ENCODE results near the gene ARIH1. TPM values are rescaled to one million over a fixed set of nuclear protein-coding genes. Genes with fewer than 3 reads are reported as not detected.
"Not testable (repeated sequence)": the region's sequence is repeated elsewhere in the genome, so short reads cannot be mapped to it uniquely, and the experiment has no call there.

The ARIH1 gene
- polyA plus RNA-seq, 3 donors: 13.5 to 47.2 (median 14.4) TPM

- peak; percentile 64 to 80 (median 77) for DNase-seq
- H3K4me3 Mint-ChIP-seq: peak overlapping the region; percentile 94 to 98
- H3K4me1 Mint-ChIP-seq: peaks cover 31% of the 10 kb centered on the region
- Histone ChIP-seq H3K27ac (ENCODE audit: low read depth in 1 of 2, low read length in 2 of 2) (peak overlapping the region; percentile 99), H3K4me3 (replicated peaks in 1 of 3; ENCODE audit: low read depth in 2 of 3, low read length in 3 of 3) (peak overlapping the region; percentile 74 to 94 (median 89)), H3K4me2 (replicated peaks; ENCODE audit: extremely low read depth, low read length, poor library complexity, severe bottlenecking) (peak overlapping the region; percentile 86), H4K20me1 (ENCODE audit: insufficient read depth, low read length) (peaks cover 59% of the 10 kb centered on the region), H3K79me2 (ENCODE audit: insufficient read depth, low read length) (peaks cover 54% of the 10 kb centered on the region), H3K36me3 (replicated peaks in 1 of 2; ENCODE audit: control insufficient read depth in 1 of 2, insufficient read depth in 2 of 2, low read length in 2 of 2) (peaks cover 4 to 25% of the 10 kb centered on the region in 2 donors), H3K9ac (ENCODE audit: insufficient read depth, low read length, poor library complexity, severe bottlenecking) (peak overlapping the region; percentile 99), H3K9me3 (replicated peaks in 1 of 2; ENCODE audit: control insufficient read depth in 1 of 2, insufficient read depth in 1 of 2, low read length in 2 of 2) (no peaks in the 10 kb centered on the region), H3K4me1 (ENCODE audit: control insufficient read depth in 1 of 2, insufficient read depth in 2 of 2, low read length in 2 of 2) (peaks cover 17 to 39% of the 10 kb centered on the region in 2 donors), H2AFZ (ENCODE audit: insufficient read depth, low read depth, low read length, poor library complexity, severe bottlenecking) (peak overlapping the region; percentile 25), H3K27me3 (ENCODE audit: control insufficient read depth in 2 of 2, insufficient read depth in 2 of 2, low read length in 2 of 2) (no peaks in the 10 kb centered on the region)
- no peak for TF ChIP-seq CTCF (IDR thresholded peaks at IDR 0.05)
- intact Hi-C loops (cut with micrococcal nuclease): loop anchor here (5.0 to 10.0 kb wide), 6 partner anchors 90 to 310 kb away; partner anchors contain the start of genes ADPGK (in 2 of the 2), CELF6 (in 1 of the 2), GRAMD2A (in 1 of the 2) and HEXA (in 1 of the 2)
- 0% methylated on average over 39 of the region's 42 CpGs for WGBS (ENCODE audit: insufficient coverage)
- peak overlapping the region; percentile 96 to 99 (median 99) for H3K27ac Mint-ChIP-seq
- H3K36me3 Mint-ChIP-seq: peaks cover 23 to 39% of the 10 kb centered on the region in 2 donors
- peaks cover 0 to 1% (median 0%) of the 10 kb centered on the region in 3 donors for H3K27me3 Mint-ChIP-seq (ENCODE audit: low read depth in 3 of 3)
- peaks cover 0 to 8% (median 5%) of the 10 kb centered on the region in 7 donors for H3K9me3 Mint-ChIP-seq
These were observed 940 bp downstream of the ARIH1 start for GRCh38 chr15:72474912-72475628.

GRCh38 chr15:72475674-72476073 is 1.5 kb downstream of the ARIH1 start:
- H3K4me3 ChIP-seq (replicated peaks in 1 of 3; ENCODE audit: low read depth in 2 of 3, low read length in 3 of 3): peak overlapping the region; percentile 74 to 94 (median 89)
- no CpG with 5 or more reads among the region's 2 CpGs for WGBS (ENCODE audit: insufficient coverage)
- H3K9ac ChIP-seq (ENCODE audit: insufficient read depth, low read length, poor library complexity, severe bottlenecking): peak overlapping the region; percentile 99
- H3K4me1 ChIP-seq (ENCODE audit: control insufficient read depth in 1 of 2, insufficient read depth in 2 of 2, low read length in 2 of 2): peaks cover 17 to 39% of the 10 kb centered on the region in 2 donors
- peaks cover 23 to 45% of the 10 kb centered on the region in 2 donors for H3K36me3 Mint-ChIP-seq
- H3K27me3 ChIP-seq (ENCODE audit: control insufficient read depth in 2 of 2, insufficient read depth in 2 of 2, low read length in 2 of 2): no peaks in the 10 kb centered on the region
- peak overlapping the region; percentile 86 for H3K4me2 ChIP-seq (replicated peaks; ENCODE audit: extremely low read depth, low read length, poor library complexity, severe bottlenecking)
- peak overlapping the region; percentile 99 for H3K27ac ChIP-seq (ENCODE audit: low read depth in 1 of 2, low read length in 2 of 2)
- H3K9me3 ChIP-seq (replicated peaks in 1 of 2; ENCODE audit: control insufficient read depth in 1 of 2, insufficient read depth in 1 of 2, low read length in 2 of 2): no peaks in the 10 kb centered on the region
- no peak for DNase-seq
- H3K79me2 ChIP-seq (ENCODE audit: insufficient read depth, low read length): peaks cover 60% of the 10 kb centered on the region
- H3K4me1 Mint-ChIP-seq: peaks cover 31% of the 10 kb centered on the region
- peaks cover 0 to 1% (median 0%) of the 10 kb centered on the region in 3 donors for H3K27me3 Mint-ChIP-seq (ENCODE audit: low read depth in 3 of 3)
- no peak overlapping the region for H2AFZ ChIP-seq (ENCODE audit: insufficient read depth, low read depth, low read length, poor library complexity, severe bottlenecking)
- peaks cover 65% of the 10 kb centered on the region for H4K20me1 ChIP-seq (ENCODE audit: insufficient read depth, low read length)
- intact Hi-C loops (cut with micrococcal nuclease): loop anchor here (5.0 to 10.0 kb wide), 5 partner anchors 89 to 309 kb away; partner anchors contain the start of genes ADPGK (in 2 of the 2), GRAMD2A (in 1 of the 2) and HEXA (in 1 of the 2)
- peak overlapping the region; percentile 94 to 98 for H3K4me3 Mint-ChIP-seq
- H3K36me3 ChIP-seq (replicated peaks in 1 of 2; ENCODE audit: control insufficient read depth in 1 of 2, insufficient read depth in 2 of 2, low read length in 2 of 2): peaks cover 4 to 25% of the 10 kb centered on the region in 2 donors
- peak overlapping the region; percentile 96 to 99 (median 99) for H3K27ac Mint-ChIP-seq
- no peak for TF ChIP-seq CTCF (IDR thresholded peaks at IDR 0.05)
- H3K9me3 Mint-ChIP-seq: peaks cover 0 to 8% (median 5%) of the 10 kb centered on the region in 7 donors

GRCh38 chr15:72476330-72476729 is 2.2 kb downstream of the ARIH1 start:
- peaks cover 71% of the 10 kb centered on the region for H4K20me1 ChIP-seq (ENCODE audit: insufficient read depth, low read length)
- 56% methylated on average over 8 of the region's 16 CpGs for WGBS (ENCODE audit: insufficient coverage)
- Mint-ChIP-seq H3K4me1 (peaks cover 35% of the 10 kb centered on the region), H3K4me3 (peak overlapping the region; percentile 81 to 98), H3K36me3 (peaks cover 24 to 47% of the 10 kb centered on the region in 2 donors), H3K27ac (peak overlapping the region; percentile 79 to 98 (median 85))
- peak overlapping the region; percentile 74 to 94 (median 89) for H3K4me3 ChIP-seq (replicated peaks in 1 of 3; ENCODE audit: low read depth in 2 of 3, low read length in 3 of 3)
- H2AFZ ChIP-seq (ENCODE audit: insufficient read depth, low read depth, low read length, poor library complexity, severe bottlenecking); H3K9ac ChIP-seq (ENCODE audit: insufficient read depth, low read length, poor library complexity, severe bottlenecking); H3K9me3 ChIP-seq (replicated peaks in 1 of 2; ENCODE audit: control insufficient read depth in 1 of 2, insufficient read depth in 1 of 2, low read length in 2 of 2); H3K27me3 ChIP-seq (ENCODE audit: control insufficient read depth in 2 of 2, insufficient read depth in 2 of 2, low read length in 2 of 2); DNase-seq; H3K27me3 Mint-ChIP-seq (ENCODE audit: low read depth in 3 of 3); H3K9me3 Mint-ChIP-seq: not testable (repeated sequence)
- intact Hi-C loops (cut with micrococcal nuclease): loop anchor here (5.0 to 10.0 kb wide), 5 partner anchors 88 to 308 kb away; partner anchors contain the start of genes ADPGK (in 2 of the 2), GRAMD2A (in 1 of the 2) and HEXA (in 1 of the 2)
- peak overlapping the region; percentile 86 for H3K4me2 ChIP-seq (replicated peaks; ENCODE audit: extremely low read depth, low read length, poor library complexity, severe bottlenecking)
- H3K79me2 ChIP-seq (ENCODE audit: insufficient read depth, low read length): peaks cover 66% of the 10 kb centered on the region
- H3K27ac ChIP-seq (ENCODE audit: low read depth in 1 of 2, low read length in 2 of 2): peak overlapping the region; percentile 44 to 50
- H3K4me1 ChIP-seq (ENCODE audit: control insufficient read depth in 1 of 2, insufficient read depth in 2 of 2, low read length in 2 of 2): peaks cover 17 to 39% of the 10 kb centered on the region in 2 donors
- H3K36me3 ChIP-seq (replicated peaks in 1 of 2; ENCODE audit: control insufficient read depth in 1 of 2, insufficient read depth in 2 of 2, low read length in 2 of 2): peaks cover 4 to 25% of the 10 kb centered on the region in 2 donors

Data from CD14-positive monocyte (primary cell).